Activated CD4-positive, alpha-beta T cell treated with anti-CD3 and anti-CD28 coated beads, Interleukin-2, amount 50 U/mL, for 1 hour (primary cell): Measurements from ENCODE around the gene ERG28.

Experiments used
- DNase-seq: peaks from one replicate; pipeline ENCODE4 v3.0.0-alpha.2; 2020

The ERG28 gene

DNA sequence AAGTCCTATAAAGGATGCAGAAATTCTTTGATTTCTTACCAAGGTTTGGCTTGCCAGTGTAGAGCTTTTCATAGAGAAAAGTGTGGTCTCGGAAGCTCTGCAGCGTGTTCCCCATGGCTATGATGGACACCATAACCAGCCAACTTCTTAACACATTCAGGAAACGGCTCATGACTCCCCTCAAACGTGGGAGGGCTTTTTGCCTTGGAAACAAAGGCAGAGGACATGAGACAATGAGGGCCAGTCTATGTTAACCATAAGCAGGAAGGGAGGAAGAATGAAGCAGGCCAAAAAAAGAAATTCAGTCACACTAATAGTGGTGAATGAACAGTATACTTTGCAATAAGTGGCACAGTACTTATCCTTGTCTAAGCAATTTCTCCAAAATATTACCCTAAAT, 3.3 kb downstream of the ERG28 start:
- DNase-seq: no peak

DNA sequence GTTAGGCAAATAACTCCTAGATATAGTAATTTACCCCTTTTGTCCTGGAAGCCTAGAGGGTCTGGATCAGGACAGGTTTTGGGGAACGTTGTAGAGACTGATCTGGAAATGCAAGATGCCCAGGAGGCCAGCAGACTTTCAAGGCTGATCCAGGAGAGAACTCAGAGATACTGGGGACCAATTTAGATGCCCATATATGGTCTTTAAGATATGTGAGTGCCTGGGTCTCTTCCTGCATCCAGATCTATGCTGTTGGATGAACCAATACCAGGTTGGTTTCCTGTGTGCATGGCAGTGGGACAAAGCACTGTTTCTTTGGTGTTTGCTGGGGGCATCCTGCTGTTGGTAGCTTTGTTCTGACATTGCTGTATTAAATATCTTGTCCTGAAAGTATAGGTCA, 5.4 kb downstream of the ERG28 start:
- no peak for DNase-seq

DNA sequence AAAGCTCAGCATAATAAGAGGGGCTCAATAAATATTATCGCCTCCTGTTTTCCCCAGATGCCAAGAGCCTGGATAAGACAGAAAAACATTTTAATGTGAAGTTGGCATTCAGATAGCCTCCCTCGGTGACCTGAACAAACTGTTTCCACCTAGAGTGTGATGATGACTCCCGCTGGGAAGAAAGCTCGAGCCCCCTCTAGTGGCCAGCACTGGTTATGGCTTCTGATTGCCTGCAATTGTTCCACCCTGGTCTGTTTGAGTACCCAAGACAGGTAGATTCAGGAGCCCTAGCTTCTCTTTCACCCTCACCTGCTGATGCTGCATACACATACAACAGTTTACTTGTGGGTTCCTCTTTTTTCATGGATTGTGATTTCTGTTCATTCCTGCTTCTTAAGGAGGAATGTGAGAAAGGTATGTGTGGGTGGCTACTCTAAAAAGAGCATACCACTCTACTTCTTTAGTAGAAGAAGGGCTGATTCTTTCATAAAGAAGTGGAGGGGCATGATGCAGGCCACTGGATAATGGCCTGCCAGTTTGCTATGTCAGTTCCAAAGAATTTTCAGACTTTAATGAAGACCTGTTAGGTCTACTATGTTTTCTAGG, 6.4 kb downstream of the ERG28 start:
- DNase-seq: peak; percentile 81

DNA sequence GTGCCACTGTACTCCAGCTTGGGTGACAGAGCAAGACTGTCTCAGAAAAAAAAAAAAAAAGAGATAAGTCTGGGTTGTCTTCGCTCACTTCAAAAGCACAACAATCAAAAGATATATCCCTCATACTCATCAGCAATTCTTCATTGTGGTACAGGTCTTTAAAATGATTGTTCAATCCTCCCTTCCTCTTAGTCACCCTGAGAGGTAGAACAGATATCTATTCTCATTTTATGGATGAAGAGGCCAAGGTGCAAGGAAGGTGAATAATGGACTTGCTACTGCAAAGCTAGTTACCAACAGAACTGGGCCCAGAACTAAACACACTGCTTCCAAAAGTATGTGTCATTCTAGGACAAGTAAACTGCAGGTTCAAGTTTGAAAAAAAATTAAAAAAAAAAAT, 7.1 kb downstream of the ERG28 start:
- DNase-seq: no peak

DNA sequence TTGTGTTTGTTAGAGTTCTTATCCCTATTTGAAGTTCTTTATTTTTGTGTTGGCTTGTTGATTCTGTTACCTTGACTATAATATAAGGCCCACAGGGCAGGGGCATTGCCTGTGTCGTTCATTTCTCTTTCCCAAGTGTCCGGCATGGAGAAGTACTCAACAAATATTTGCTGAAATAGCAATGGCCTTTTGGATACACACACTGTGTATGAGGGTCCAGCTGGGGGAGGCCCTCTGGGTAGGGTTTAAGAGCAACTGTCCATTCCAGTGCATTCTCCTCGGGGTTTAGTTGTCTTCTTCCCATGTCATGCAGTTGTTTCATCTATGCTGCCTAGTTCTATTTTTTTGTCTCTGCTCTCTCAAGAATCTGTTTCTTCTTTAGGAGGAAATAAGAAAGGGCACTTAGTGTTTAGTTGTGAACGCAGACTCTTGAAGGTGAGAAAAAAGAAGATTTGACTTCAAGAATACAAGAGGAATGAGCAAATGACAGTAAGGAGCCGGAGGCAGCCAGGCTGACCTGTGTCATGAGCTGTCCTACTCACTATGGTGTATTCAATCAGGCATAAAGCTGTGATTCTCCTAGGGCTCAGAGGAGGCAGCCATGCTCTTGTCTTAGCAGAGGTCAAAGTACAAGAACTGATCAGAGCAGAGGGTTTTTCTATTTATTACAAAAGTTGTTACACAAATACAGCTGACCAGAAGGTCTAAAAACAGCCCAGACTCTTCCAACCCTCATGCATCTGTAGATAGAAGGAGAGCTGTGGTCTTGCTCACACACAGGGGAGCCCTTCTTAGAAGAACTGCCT, 10.2 kb downstream of the ERG28 start:
- DNase-seq: no peak

DNA sequence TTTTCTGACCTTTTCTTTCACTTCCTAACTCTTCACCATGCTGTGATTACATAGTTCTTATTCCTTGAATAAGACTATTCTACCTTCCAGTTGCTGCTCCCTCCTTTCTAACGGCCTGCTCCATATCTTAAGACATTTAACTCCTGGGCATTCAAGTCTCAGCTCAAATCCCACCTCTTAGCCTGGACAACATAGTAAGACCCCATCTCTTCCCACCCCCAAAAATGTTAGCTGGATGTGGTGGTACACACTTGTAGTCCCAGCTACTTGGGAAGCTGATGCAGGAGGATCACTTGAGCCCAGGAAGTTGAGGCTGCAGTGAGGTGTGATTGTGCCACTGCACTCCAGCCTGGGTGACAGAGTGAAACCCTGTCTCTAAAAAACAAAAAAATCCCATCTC, 10.9 kb downstream of the ERG28 start:
- DNase-seq: no peak

DNA sequence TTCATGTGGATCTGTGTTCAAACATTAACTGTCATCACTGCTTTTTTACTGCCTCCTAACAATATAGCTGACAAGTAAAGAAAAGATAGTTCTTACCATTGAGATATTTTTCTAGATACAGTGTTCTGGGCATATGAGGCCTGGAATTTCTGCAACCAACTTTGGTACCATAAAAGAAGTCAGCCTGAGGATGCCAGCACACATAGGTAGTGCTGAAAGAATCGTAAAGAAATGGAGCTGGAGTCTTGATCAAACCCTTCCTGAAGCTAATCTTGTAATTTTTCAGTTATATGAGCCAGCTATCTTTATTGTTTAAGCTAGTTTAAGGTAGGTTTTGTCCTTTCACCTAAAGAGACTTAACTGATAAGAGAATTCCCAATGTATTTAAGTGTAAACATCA, 11.3 kb downstream of the ERG28 start:
- DNase-seq: no peak

DNA sequence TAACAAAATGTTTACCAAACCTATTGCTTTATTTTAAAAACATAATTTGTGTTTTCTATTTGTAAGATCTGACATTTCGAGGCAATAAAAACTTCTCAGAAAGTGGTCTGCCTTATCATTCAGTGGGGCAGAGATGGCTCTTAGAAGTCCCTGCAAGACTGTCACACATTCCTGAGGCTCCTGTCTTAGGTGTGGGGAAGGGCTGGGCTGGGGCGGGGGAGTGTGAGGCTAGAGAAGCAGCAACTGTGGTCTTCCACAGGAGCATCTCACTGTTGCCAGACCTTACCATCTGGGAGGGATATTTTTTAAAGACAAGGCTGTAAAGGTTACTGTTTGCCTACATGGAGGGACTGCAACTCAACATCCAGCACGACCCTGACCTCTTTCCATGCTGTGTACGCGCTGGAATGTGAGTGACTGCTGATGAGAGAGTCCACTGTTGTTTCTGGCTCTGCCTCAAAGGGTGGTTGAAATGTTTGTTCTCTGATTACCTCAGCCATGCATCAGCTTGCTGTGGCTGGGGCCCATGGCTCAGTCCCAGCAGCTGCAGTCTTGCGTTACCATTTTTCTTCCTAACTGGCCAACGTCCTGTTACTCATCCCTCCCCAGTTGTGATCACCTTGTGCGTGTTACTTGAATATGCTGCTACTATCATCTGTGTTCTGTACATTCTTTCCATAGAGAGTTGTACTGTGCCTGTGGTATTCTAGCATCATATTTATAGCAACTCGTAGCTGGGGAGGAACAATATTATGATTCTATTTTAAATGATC, 12.4 kb downstream of the ERG28 start:
- DNase-seq: no peak

DNA sequence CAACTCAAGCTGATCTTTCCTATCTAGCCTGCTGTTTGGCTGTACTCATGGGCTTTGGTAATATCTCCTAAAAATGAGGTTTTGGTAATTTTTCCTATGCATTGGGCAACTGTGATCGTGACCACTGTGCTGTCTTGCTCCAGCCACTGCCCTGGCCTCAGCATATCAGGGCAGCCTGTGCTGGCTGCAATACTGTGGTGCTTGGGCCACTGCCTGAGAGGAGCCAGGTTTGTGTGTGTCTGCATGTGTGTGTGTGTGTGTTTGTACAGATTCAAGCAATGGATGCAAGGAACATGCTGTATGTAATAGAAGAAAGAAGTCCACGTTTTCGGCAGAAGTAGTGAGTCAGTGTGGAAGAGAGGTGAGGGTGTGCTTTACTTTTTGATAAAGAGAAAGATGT, 13.0 kb downstream of the ERG28 start:
- no peak for DNase-seq

DNA sequence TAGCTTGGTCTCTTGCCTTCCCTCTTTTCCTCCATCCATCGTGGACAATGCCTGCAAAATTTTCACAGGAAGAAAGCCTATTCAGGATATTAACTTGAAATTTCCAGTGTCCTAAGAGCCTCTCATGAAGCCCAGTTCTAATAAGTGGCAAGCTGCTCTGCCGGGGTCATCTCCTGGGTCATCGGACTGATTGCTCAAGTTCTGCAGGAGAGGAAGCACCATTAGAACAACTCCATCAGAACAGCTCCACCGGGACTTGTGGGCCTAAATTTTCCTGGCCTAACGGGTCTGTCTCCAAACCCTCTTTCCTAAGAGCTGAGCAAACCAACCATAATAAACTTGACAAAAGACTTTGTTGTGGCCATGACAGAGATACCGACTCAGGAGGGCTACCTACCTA, 13.9 kb downstream of the ERG28 start:
- DNase-seq: no peak

DNA sequence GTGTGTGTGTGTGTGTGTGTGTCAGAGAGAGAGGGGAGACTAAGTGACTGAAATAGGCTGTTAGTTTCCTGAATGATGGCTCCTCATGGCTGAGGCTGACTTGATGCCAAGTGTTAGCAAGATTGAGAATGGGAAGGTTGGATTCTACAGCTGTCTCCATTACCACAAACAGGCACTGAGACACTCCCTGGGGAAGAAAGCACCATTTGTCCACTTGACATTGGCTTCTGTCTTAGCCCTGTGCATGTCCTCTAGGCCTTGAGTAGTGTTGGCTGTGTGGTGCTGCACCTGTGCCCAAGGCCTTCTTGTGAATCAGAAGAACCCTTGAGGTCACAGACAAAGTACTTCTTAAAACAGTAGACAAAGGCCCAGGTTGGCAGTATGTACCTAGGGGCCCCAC, 15.6 kb downstream of the ERG28 start:
- DNase-seq: no peak

DNA sequence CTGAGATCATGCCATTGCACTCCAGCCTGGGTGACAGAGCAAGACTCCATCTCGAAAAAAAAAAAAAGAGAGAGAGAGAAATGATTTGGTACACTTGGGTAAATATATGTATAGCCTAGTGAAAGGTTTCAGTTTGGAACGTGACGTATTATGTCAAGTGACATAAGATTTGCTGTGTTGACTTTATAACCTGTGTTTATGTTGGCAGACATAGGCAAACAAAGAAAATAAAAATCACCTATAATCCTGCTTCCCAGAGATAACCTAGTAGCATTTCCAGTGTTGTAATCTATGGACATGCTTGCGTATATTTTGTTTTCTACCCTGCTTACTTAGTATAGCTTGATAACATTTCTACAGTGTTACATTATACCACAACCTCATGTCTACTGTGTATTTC, 16.7 kb downstream of the ERG28 start:
- DNase-seq: no peak

DNA sequence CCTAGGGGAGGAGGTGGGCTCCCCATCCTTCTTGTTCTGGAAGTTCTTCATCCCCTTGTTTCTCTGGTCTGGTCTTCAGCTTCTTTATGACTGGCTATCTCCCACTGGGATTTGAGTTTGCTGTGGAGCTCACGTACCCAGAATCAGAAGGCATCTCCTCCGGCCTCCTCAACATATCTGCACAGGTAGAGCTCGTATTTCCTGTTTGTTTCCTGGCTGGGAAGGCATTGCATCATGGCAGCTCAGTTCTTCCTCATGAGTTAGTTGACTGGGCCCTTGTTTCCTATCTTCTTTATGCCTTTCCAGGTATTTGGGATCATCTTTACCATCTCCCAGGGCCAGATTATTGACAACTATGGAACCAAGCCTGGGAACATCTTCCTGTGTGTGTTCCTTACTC, 19.8 kb downstream of the ERG28 start:
- DNase-seq: no peak

DNA sequence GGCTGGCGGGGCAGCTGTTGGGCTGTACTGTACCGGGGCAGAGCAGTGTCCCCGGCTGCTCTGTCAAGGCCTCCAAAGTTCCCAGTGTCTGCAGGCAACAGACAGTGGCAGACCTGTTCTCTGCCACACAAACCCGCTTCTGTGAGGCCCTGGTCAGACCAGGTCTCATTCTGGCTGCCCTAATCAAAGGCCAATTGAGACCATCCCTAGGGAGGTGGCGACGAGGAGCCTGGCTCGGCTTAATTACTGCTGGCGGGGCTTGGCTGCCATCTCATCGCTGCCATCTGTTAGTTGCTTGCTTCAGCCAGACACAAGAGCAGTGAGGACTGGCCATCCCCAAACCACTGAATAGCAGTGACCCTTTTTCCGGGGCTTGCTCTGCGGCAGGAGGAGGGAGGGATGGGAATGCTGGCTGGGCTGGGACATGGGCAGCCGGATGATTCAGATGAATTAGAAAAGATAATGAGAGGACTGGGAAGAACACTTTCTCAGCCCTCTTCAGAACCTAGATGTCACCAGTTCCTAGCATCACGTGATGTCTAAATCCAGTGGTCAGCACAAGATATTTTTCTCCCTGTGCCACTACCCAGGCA, 24.5 kb downstream of the ERG28 start:
- DNase-seq: no peak

DNA sequence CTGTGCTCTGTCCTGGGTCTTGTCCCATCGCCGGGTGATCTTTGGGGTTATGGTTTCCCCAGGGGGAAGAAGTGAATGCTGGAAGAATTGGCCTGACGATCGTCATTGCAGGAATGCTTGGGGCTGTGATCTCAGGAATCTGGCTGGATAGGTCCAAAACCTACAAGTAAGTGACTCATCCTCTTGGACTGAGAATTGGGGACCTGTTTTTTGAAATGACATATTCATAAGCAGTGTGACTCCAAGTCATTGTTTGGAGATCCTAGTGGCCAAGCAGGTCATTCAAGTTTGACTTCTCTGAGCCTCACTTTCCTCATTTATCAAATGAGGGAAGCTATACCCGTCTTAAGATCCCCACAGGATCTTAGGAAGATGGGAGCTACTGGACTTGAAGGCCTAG, 25.8 kb downstream of the ERG28 start:
- no peak for DNase-seq

DNA sequence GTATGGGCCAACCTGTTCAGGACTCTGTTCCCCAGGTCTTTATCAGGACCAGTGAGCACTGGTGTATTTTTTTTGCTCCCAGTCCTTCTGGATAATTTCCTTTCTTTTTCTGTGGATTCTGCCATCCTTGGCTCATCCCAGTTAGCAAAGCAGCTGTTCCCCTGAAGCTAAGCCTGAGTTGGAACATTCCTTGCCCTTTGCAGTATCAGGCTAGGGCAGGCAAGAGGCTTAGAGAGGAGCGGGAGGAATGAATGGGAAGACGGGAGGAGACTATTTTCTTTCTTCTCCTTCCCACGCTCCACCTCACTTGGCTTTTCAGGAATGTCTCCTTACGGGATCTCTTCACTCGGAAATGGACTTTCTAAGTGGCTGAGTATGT, 29.2 kb downstream of the ERG28 start:
- DNase-seq: no peak

DNA sequence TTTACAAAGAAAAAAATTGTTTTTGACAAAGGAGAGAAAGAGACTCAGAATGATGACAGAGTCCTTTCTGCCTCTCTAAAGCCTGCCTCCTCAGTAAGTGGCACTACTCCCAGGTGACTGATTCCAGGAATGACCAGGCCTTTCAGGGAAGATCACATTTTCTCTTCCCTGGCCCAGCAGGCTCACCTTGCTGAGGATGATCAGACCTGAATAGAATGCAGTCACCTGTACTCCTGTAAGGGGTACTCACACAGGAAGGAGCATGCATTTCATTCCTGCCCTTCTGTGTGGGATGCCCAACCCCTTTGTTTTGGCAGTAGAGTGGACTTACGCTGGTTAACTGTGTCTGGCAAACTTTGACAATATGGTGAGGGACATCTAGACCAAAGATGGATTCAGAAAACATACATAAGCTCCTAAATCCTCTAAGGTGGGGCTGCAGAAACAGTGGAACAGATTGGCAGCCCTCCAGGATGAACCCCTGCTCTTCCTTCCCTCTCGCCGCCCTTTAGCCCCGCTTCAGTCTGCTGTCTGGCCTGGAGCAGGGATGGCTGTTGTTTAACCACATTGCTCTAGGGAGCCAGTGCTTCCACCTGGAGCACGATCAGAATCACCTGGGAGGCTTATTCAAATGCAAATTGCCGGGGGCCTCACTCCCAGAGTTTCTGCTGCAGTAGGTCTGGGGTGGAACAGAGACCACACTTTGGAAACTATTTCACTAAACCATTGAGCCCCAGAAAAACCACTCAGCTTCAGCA, 29.8 kb downstream of the ERG28 start:
- no peak for DNase-seq

DNA sequence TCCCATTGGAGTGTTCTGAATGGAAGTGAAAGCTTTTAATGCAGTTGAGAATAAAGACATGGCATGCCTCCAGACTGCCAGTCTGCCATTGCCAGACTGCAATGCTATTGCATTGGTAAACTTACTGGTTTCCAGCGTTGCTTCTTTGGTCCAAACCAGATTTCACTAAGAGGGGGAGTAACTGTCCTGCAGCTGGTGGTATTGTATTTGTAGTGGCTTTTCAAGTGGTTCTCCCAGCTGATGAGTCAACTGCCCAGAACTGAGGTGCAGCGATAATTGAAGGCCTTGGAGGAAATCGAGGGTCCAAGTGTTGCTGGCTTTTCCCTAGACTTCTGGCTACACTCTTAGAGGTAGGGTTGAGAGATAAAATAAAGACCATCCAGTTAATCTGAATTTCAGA, 31.9 kb downstream of the ERG28 start:
- no peak for DNase-seq

DNA sequence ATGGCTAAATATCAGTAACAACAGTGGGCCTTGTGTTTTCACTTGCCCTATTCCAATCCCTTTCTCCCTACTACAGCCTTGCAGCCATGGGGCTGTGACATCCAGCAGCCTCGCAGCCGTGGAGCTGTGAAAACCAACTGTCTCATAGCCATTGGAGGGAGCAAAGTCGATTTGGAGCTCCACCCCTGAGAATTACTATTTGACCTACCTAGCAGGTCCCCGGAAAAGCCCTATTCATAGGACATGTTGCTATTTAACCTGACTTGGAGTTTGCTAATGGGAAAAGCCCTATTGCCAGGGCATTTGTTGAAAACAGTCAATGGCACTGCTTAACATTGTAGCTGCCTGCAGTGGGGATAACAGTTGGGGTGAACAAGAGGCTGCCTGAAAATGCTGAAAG, 33.3 kb downstream of the ERG28 start:
- no peak for DNase-seq

DNA sequence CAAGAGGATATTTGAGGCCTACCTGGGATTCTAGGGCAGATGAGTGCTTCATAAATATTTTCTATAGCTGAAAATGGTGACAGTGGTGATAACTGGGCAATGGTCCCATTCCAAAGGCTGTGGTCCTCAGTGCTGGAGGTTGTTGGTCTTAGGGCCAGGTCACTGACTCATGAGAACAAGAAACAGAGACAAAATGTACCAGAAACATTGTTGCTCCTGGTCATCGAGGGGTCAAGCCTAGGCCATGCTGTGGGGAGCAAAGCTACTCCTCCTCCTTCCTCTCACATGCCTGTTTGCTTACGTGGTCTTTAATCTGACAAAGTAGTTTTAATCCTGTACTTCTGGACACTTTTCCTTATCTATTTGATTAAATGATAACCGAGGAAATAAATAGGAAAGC, 33.8 kb downstream of the ERG28 start:
- no peak for DNase-seq

DNA sequence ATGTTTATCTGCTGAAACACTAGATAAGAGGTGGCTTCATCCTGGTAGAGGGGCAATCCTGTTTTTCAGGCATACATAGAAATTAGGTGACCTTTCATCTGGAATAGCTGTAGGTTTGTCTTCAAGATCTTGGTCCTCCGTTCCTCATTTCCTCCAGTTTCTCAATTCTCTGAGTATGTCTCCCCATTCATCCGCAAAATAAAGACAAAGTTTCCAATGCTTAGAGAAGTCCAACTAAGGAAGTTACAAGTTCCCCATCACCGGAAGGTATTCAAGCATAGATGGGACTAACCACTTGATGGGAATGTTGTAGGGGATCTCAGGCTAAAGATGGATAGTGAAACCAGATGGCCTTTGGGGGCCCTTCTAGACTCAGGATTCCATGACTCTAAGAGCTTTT, 34.3 kb downstream of the ERG28 start:
- DNase-seq: no peak

DNA sequence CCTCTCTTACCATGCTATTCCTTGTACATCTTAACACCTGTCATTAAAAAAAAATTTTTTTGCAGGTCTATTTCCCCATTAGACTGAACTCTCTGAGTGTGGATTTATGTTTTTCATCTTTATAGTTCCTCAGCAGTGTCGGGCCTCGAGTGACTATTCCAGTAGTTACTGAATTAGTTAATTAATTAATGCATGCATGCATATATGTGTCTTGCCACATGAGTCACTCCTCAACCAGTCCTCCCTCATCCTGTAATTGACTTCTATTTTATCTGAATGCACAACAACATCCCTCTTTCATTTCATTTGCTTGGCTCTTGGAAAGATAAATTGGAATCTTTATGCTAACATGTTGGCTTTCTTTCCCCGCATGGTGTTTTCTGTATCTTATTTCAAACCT, 35.6 kb downstream of the ERG28 start:
- DNase-seq: no peak

DNA sequence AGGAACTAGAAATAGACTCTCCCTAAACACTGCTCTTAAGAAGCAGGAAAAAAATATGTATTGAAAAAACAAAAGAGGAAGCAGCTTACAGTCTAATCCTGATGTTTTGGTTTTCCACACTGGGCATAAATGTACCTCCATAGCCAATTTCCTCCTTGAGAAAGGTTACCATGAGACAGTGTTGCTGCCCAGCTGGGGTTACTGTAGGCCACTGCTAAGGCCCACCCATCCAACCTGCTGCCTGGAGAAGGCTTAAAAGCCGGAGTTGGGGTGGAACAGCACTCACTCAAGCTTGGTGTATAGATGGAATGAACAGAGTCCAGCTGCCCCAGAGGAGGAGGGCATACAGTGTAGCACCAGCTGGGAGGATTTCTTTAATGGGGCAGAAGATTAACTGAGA, 41.1 kb downstream of the ERG28 start:
- no peak for DNase-seq
